Pancreas (tissue), 10 donors: ENCODE data around the gene ACY1. TPM values are rescaled to one million over a fixed set of nuclear protein-coding genes. Genes with fewer than 3 reads are reported as not detected.

ENCODE experiments used
- ATAC-seq, 4 donors: fragments of 200-7000 bp; cut with Tn5 transposase; one replicate each; pipeline versions ENCODE4 v1.8.0 to v1.9.1; 2020; ENCODE audit warnings: mild to moderate bottlenecking in 4 of 4, moderate library complexity in 4 of 4
- DNase-seq, 6 donors: peaks; one replicate each; pipeline ENCODE4 v3.0.0-alpha.2; 2020
- FAIRE-seq: peaks from 2 replicates; lab custom pipeline; 2012; peaks lifted over from hg19 to GRCh38; lab: Jason Lieb, UNC
- H3K27ac ChIP-seq, 4 donors: fragments of 200-600 bp; sonication (generic); 1 replicate in 3 of 4; 2 replicates in 1 of 4; pipeline versions ENCODE4 v1.5.0 to v1.8.0; 2020
- H3K27me3 ChIP-seq, 4 donors: fragments of 200-600 bp; one replicate each; pipeline ENCODE4 v1.8.0; 2021
- H3K36me3 ChIP-seq, 3 donors: fragments of 200-600 bp; sonication (generic) in 1 of 3; one replicate each; pipeline versions ENCODE4 v1.5.0 to v1.8.0; 2020 to 2021
- H3K4me1 ChIP-seq, 3 donors: fragments of 200-600 bp; one replicate each; pipeline ENCODE4 v1.8.0; 2021
- H3K4me3 ChIP-seq, 4 donors: fragments of 200-600 bp; sonication (generic) in 2 of 4; one replicate each; pipeline versions ENCODE4 v1.5.0 to v1.8.0; 2020 to 2021
- H3K9me3 ChIP-seq, 4 donors: fragments of 200-600 bp; one replicate each; pipeline ENCODE4 v1.8.0; 2021
- CTCF ChIP-seq, 4 donors: fragments of 200-600 bp; sonication (generic) in 3 of 4; IDR thresholded peaks; one replicate each; pipeline versions ENCODE4 v1.5.0 to v1.8.0; 2021; ENCODE audit warnings: antibody characterized with exemption in 4 of 4
- WGBS, 2 donors: extraction: QIAGEN DNeasy Blood & Tissue Kit; methylation state at CpG; one replicate each; pipeline ENCODE4 v1.1.7; 2013; 5-methylcytosine and 5-hydroxymethylcytosine counted together
- intact Hi-C, 3 donors: fragments of 100-400 bp; cut with DNase I; formaldehyde crosslinking; loops; one replicate each; pipeline versions ENCODE4 v1.11.1 to v1.14.2; 2022
- polyA plus RNA-seq, 2 donors: library from polyadenylated mRNA; stranded (reverse); fragments of 200-250 nt; gene quantifications; one replicate each; pipeline ENCODE4 v1.2.3, GENCODE V29; 2013
- total RNA-seq, 6 donors: library from RNA; stranded (reverse); fragmentation: NEBNext Ultra II Directional in 4 of 6; extraction: Animal tissue kit (Norgen Biotek cat#: 25700) in 4 of 6; gene quantifications; one replicate each; pipeline versions ENCODE4 v1.2.1 to v1.2.4, GENCODE V29; 2021 to 2023
- donor health status: healthy with polysubstance abuse.
- donor health status: DM: no; HTN: no; CAD: no; lungs with moderate emphysema.
- donor health status: DM: no; HTN: no; CAD: no.
- donor health status: control.
- donor health status: control.
- donor health status: Bipolar disorder and iron deficiency.
- donor health status: DM: yes; HTN: yes; CAD: no.
- donor health status: DM: no; HTN: no; CAD: no.
- donor health status: DM: no; HTN: no; CAD: no.
- donor health status: DM: yes; HTN: yes; CAD: no.

ACY1 gene
- total and polyA plus RNA-seq, 8 donors: 5.7 to 21.5 (median 15.6) TPM

DNA sequence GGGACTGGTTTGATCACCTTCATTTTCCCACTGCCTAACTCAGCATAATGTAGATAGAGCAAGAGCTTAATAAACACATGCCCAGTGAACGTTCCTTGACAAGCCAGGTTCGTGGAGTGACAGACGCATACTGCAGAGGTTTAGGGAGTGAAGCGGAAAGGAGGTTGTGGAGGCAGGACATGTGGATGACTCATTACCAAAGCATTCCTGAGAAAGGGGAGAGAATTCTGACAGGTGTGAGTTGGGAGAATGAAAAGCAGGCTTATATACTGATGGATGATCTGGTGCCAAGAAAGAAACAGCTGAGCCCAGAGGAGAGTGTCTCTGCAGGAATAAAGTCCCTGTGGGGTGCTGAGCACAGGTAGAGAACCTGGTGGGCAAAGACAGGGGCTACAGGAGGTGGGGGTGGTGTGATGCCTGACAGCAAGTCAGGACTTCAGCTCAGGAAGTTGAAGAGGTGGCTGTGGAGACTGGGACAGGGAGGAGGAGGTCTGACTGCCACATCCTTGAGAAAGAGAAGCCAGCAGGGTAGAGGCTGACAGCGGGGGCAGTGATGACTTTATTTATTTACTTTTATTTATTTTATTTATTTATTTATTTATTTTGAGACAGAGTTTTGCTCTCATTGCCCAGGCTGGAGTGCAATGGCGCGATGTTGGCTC is 14.7 kb downstream of the ACY1 start:
- ATAC-seq (no peak), FAIRE-seq (no peak), DNase-seq (no peak)
- TF ChIP-seq CTCF (IDR thresholded peaks at IDR 0.05): no peak
- Histone ChIP-seq H3K27me3 (no peaks in the 10 kb centered on the region), H3K4me3 (no peak overlapping the region), H3K27ac (no peak overlapping the region), H3K9me3 (no peaks in the 10 kb centered on the region), H3K4me1 (peaks cover 10 to 17% (median 15%) of the 10 kb centered on the region in 3 donors), H3K36me3 (peaks cover 0 to 14% (median 6%) of the 10 kb centered on the region in 3 donors)
- intact Hi-C loops: no loop called here
- 34 to 37% methylated on average over 7 of the region's 7 CpGs for WGBS, 2 donors

GRCh38 chr3:51998774-51999173 is 15.4 kb downstream of the ACY1 start:
- no peak for TF ChIP-seq CTCF (IDR thresholded peaks at IDR 0.05)
- no peak for ATAC-seq
- Histone ChIP-seq H3K9me3 (no peaks in the 10 kb centered on the region), H3K4me1 (peaks cover 10 to 13% (median 12%) of the 10 kb centered on the region in 3 donors), H3K27ac (no peak overlapping the region), H3K4me3 (no peak overlapping the region), H3K27me3 (no peaks in the 10 kb centered on the region), H3K36me3 (peaks cover 0 to 12% (median 6%) of the 10 kb centered on the region in 3 donors)
- no peak for FAIRE-seq
- intact Hi-C loops: no loop called here
- 63 to 72% methylated on average over 7 of the region's 7 CpGs for WGBS, 2 donors
- no peak for DNase-seq

GRCh38 chr3:51999846-52000245 is 16.5 kb downstream of the ACY1 start:
- DNase-seq (no peak), ATAC-seq (no peak), FAIRE-seq (no peak)
- Histone ChIP-seq H3K4me1 (peaks cover 1 to 2% (median 1%) of the 10 kb centered on the region in 3 donors), H3K9me3 (no peaks in the 10 kb centered on the region), H3K36me3 (peaks cover 0 to under 1% (median 0%) of the 10 kb centered on the region in 3 donors), H3K4me3 (no peak overlapping the region), H3K27me3 (no peaks in the 10 kb centered on the region), H3K27ac (no peak overlapping the region)
- intact Hi-C loops: loop anchor here (5.0 kb wide), 2 partner anchors 127 to 142 kb away; no protein-coding TSS in a partner anchor
- WGBS, 2 donors: 56 to 71% methylated on average over 2 of the region's 2 CpGs
- no peak for TF ChIP-seq CTCF (IDR thresholded peaks at IDR 0.05)

- Histone ChIP-seq H3K4me1 (peaks cover 4 to 11% (median 6%) of the 10 kb centered on the region in 3 donors), H3K27ac (no peak overlapping the region), H3K36me3 (no peaks in the 10 kb centered on the region), H3K9me3 (no peaks in the 10 kb centered on the region), H3K27me3 (no peaks in the 10 kb centered on the region), H3K4me3 (no peak overlapping the region)
- DNase-seq: peak; percentile 58 to 87 (median 75)
- WGBS, 2 donors: 1% methylated on average over 14 to 18 of the region's 18 CpGs
- intact Hi-C loops: loop anchor here (5.0 kb wide), 2 partner anchors 126 to 141 kb away; no protein-coding TSS in a partner anchor
- peak; percentile 50 to 80 (median 79) for ATAC-seq
- TF ChIP-seq CTCF (IDR thresholded peaks at IDR 0.05): peak; percentile 79 to 83 (median 81)
- FAIRE-seq: no peak
Measured at GRCh38 chr3:52001443-52001974, 18.2 kb downstream of the ACY1 start.

GRCh38 chr3:52002748-52003147 is 19.4 kb downstream of the ACY1 start:
- WGBS, 2 donors: 65 to 70% methylated on average over 6 of the region's 6 CpGs
- H3K9me3 ChIP-seq: no peaks in the 10 kb centered on the region
- intact Hi-C loops: loop anchor here (5.0 kb wide), 2 partner anchors 125 to 140 kb away; no protein-coding TSS in a partner anchor
- no peak for FAIRE-seq
- no peak for DNase-seq
- no peaks in the 10 kb centered on the region for H3K27me3 ChIP-seq
- no peak overlapping the region for H3K27ac ChIP-seq
- TF ChIP-seq CTCF (IDR thresholded peaks at IDR 0.05): no peak
- peaks cover 4 to 11% (median 6%) of the 10 kb centered on the region in 3 donors for H3K4me1 ChIP-seq
- ATAC-seq: no peak
- H3K36me3 ChIP-seq: no peaks in the 10 kb centered on the region
- H3K4me3 ChIP-seq: no peak overlapping the region
